Parathyroid adenoma (tissue), 2 donors: ENCODE data around the gene CTU2.

Source experiments
- H2AFZ ChIP-seq: fragments of 300-600 bp; sonication (generic); one replicate; pipeline ENCODE4 v1.7.0; 2017; ENCODE audit warnings: antibody characterized with exemption, mild to moderate bottlenecking
- H3K27ac ChIP-seq: fragments of 300-600 bp; sonication (generic); one replicate; pipeline ENCODE4 v1.7.0; 2017
- H3K27me3 ChIP-seq: fragments of 300-600 bp; sonication (generic); one replicate; pipeline ENCODE4 v1.7.0; 2017; ENCODE audit warnings: low read length; ENCODE audit not compliant: control insufficient read depth, insufficient read depth
- H3K36me3 ChIP-seq: fragments of 300-600 bp; sonication (generic); one replicate; pipeline ENCODE4 v1.7.0; 2017; ENCODE audit warnings: low read length; ENCODE audit not compliant: control insufficient read depth, insufficient read depth
- H3K4me1 ChIP-seq: fragments of 300-600 bp; sonication (generic); one replicate; pipeline ENCODE4 v1.7.0; 2017; ENCODE audit warnings: control low read depth
- H3K4me2 ChIP-seq: fragments of 300-600 bp; sonication (generic); one replicate; pipeline ENCODE4 v1.7.0; 2017; ENCODE audit warnings: low read length
- H3K4me3 ChIP-seq: fragments of 300-600 bp; sonication (generic); one replicate; pipeline ENCODE4 v1.7.0; 2017; ENCODE audit warnings: low read depth, low read length
- H3K79me2 ChIP-seq: fragments of 300-600 bp; sonication (generic); one replicate; pipeline ENCODE4 v1.7.0; 2017; ENCODE audit warnings: control low read depth
- H3K9ac ChIP-seq: fragments of 300-600 bp; sonication (generic); one replicate; pipeline ENCODE4 v1.7.0; 2017; ENCODE audit warnings: mild to moderate bottlenecking
- H3K9me3 ChIP-seq: fragments of 300-600 bp; sonication (generic); one replicate; pipeline ENCODE4 v1.7.0; 2017; ENCODE audit warnings: low read length; ENCODE audit not compliant: control insufficient read depth
- CTCF ChIP-seq: fragments of 300-600 bp; sonication (generic); IDR thresholded peaks from one replicate; pipeline ENCODE4 v1.7.0; 2017; ENCODE audit warnings: antibody characterized with exemption, mild to moderate bottlenecking
- donor health status: primary hyperparathyroidism.

The CTU2 gene

GRCh38 chr16:88700636-88701482 lies 5.4 kb upstream of the CTU2 start:
- H3K27me3 ChIP-seq: no peaks in the 10 kb centered on the region
- peaks cover 13% of the 10 kb centered on the region for H3K79me2 ChIP-seq
- H3K9me3 ChIP-seq: no peaks in the 10 kb centered on the region
- no peak for TF ChIP-seq CTCF
- no peak overlapping the region for H3K4me3 ChIP-seq
- no peaks in the 10 kb centered on the region for H3K36me3 ChIP-seq
- H3K4me2 ChIP-seq: no peak overlapping the region
- peaks cover 5% of the 10 kb centered on the region for H3K4me1 ChIP-seq
- no peak overlapping the region for H3K9ac ChIP-seq
- H2AFZ ChIP-seq: no peak overlapping the region
- peak overlapping the region; percentile 44 for H3K27ac ChIP-seq

GRCh38 chr16:88701581-88702370 lies 4.5 kb upstream of the CTU2 start:
- no peak overlapping the region for H2AFZ ChIP-seq
- no peak overlapping the region for H3K9ac ChIP-seq
- no peak for TF ChIP-seq CTCF
- no peaks in the 10 kb centered on the region for H3K9me3 ChIP-seq
- no peaks in the 10 kb centered on the region for H3K27me3 ChIP-seq
- no peaks in the 10 kb centered on the region for H3K36me3 ChIP-seq
- H3K27ac ChIP-seq: no peak overlapping the region
- peaks cover 5% of the 10 kb centered on the region for H3K4me1 ChIP-seq
- H3K4me3 ChIP-seq: no peak overlapping the region
- H3K4me2 ChIP-seq: no peak overlapping the region
- H3K79me2 ChIP-seq: peaks cover 13% of the 10 kb centered on the region

GRCh38 chr16:88702371-88703210 lies 3.7 kb upstream of the CTU2 start:
- no peaks in the 10 kb centered on the region for H3K9me3 ChIP-seq
- H3K27ac ChIP-seq: no peak overlapping the region
- TF ChIP-seq CTCF: no peak
- peaks cover 13% of the 10 kb centered on the region for H3K79me2 ChIP-seq
- H3K9ac ChIP-seq: no peak overlapping the region
- peaks cover 10% of the 10 kb centered on the region for H3K4me1 ChIP-seq
- no peak overlapping the region for H3K4me2 ChIP-seq
- H2AFZ ChIP-seq: no peak overlapping the region
- no peaks in the 10 kb centered on the region for H3K36me3 ChIP-seq
- H3K4me3 ChIP-seq: no peak overlapping the region
- no peaks in the 10 kb centered on the region for H3K27me3 ChIP-seq

- H3K4me1 ChIP-seq: peaks cover 10% of the 10 kb centered on the region
- H3K27me3 ChIP-seq: no peaks in the 10 kb centered on the region
- H3K27ac ChIP-seq: peak overlapping the region; percentile 3
- no peak overlapping the region for H3K4me2 ChIP-seq
- H3K4me3 ChIP-seq: no peak overlapping the region
- H3K9ac ChIP-seq: no peak overlapping the region
- peaks cover 18% of the 10 kb centered on the region for H3K79me2 ChIP-seq
- no peak for TF ChIP-seq CTCF
- H2AFZ ChIP-seq: no peak overlapping the region
- H3K9me3 ChIP-seq: no peaks in the 10 kb centered on the region
- H3K36me3 ChIP-seq: no peaks in the 10 kb centered on the region
These were observed 2.6 kb upstream of the CTU2 start for GRCh38 chr16:88703486-88704309.
